Prostate gland (tissue), 2 donors: ENCODE data around the gene CHRDL1.

Source experiments
- POLR2AphosphoS5 ChIP-seq: sonication (generic); formaldehyde crosslinking; IDR thresholded peaks from one replicate; pipeline ENCODE4 v1.6.1; 2017; ENCODE audit warnings: antibody characterized with exemption
- TF ChIP-seq, protein P1 (sequence below), 4 experiments: fragments of 200-600 bp in 2 of 4; fragments of 450-650 bp in 2 of 4; sonication (generic) in 2 of 4; IDR thresholded peaks; 1 replicate in 3 of 4; 2 replicates in 1 of 4; pipeline ENCODE4 v1.5.1; 2016 to 2019; ENCODE audit warnings: antibody characterized with exemption in 4 of 4, mild to moderate bottlenecking in 2 of 4, moderate library complexity in 2 of 4

GRCh38 chrX:110805303-110805702 is 9.7 kb upstream of the CHRDL1 start:
- TF ChIP-seq POLR2AphosphoS5 = no peak
- TF ChIP-seq, protein P1, sequence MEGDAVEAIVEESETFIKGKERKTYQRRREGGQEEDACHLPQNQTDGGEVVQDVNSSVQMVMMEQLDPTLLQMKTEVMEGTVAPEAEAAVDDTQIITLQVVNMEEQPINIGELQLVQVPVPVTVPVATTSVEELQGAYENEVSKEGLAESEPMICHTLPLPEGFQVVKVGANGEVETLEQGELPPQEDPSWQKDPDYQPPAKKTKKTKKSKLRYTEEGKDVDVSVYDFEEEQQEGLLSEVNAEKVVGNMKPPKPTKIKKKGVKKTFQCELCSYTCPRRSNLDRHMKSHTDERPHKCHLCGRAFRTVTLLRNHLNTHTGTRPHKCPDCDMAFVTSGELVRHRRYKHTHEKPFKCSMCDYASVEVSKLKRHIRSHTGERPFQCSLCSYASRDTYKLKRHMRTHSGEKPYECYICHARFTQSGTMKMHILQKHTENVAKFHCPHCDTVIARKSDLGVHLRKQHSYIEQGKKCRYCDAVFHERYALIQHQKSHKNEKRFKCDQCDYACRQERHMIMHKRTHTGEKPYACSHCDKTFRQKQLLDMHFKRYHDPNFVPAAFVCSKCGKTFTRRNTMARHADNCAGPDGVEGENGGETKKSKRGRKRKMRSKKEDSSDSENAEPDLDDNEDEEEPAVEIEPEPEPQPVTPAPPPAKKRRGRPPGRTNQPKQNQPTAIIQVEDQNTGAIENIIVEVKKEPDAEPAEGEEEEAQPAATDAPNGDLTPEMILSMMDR (IDR thresholded peaks at IDR 0.05) = no peak
